SH-SY5Y (cell line): Measurements from ENCODE around the gene HLA-DRA.

Source experiments
- GATA2 ChIP-seq: IDR thresholded peaks from 2 replicates; pipeline ENCODE4 v1.6.1; 2011; ENCODE audit warnings: mild to moderate bottlenecking, low read depth, low read length
- GATA3 ChIP-seq: IDR thresholded peaks from 2 replicates; pipeline ENCODE4 v1.6.1; 2011; ENCODE audit warnings: low read depth, mild to moderate bottlenecking, low read length, moderate library complexity

The HLA-DRA gene

DNA sequence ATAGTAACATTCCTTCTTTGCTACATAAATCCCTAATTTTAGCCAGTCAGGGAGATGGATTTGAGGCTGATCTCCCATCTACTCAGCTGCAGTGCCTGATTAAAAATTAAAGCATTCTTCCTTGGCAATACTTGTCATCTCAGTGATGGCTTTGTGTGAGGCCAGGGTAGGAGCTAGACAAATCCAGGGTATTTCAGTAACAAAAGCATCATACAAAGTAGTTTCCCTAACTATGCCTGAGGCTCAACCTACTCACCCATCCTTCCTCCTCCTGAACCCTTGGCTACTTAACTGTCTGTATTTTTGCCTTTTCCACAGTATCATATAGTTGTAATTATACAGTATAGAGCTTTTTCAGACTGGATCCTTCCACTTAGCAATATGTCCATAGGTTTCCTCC is 52.7 kb downstream of the HLA-DRA start:
- TF ChIP-seq GATA3 (no peak), GATA2 (no peak)
